ENCODE measurements around the gene CYP26B1. TPM values are rescaled to one million over a fixed set of nuclear protein-coding genes. Genes with fewer than 3 reads are reported as not detected.

CYP26B1 gene
- total and polyA plus RNA-seq, 4 donors: 3.6 to 9.8 (median 4.7) TPM

- H3K36me3 ChIP-seq (ENCODE audit: control insufficient read depth, insufficient read depth, low read length): peaks cover 3% of the 10 kb centered on the region
- H3K27ac ChIP-seq (ENCODE audit: low read depth, low read length): no peak overlapping the region
- peaks cover 23% of the 10 kb centered on the region for H3K4me1 ChIP-seq (ENCODE audit: control insufficient read depth, insufficient read depth, low read length)
- no peak overlapping the region for H3K4me3 ChIP-seq (ENCODE audit: low read depth, low read length)
- peaks cover 23% of the 10 kb centered on the region for H3K27me3 ChIP-seq (ENCODE audit: control insufficient read depth, insufficient read depth, low read length)
- no peak for DNase-seq (ENCODE audit: low read depth in 4 of 6, low spot score in 6 of 6)
- H3K9me3 ChIP-seq (ENCODE audit: control insufficient read depth, insufficient read depth, low read length): no peaks in the 10 kb centered on the region
- WGBS (ENCODE audit: insufficient coverage): 76% methylated on average over 6 of the region's 8 CpGs
Measured at GRCh38 chr2:72157871-72158771, 10.5 kb upstream of the CYP26B1 start.

- WGBS (ENCODE audit: insufficient coverage): 80% methylated on average over 2 of the region's 2 CpGs
- Histone ChIP-seq H3K36me3 (ENCODE audit: control insufficient read depth, insufficient read depth, low read length) (peaks cover 3% of the 10 kb centered on the region), H3K9me3 (ENCODE audit: control insufficient read depth, insufficient read depth, low read length) (no peaks in the 10 kb centered on the region), H3K27me3 (ENCODE audit: control insufficient read depth, insufficient read depth, low read length) (peaks cover 23% of the 10 kb centered on the region), H3K27ac (ENCODE audit: low read depth, low read length) (no peak overlapping the region), H3K4me1 (ENCODE audit: control insufficient read depth, insufficient read depth, low read length) (peaks cover 23% of the 10 kb centered on the region), H3K4me3 (ENCODE audit: low read depth, low read length) (no peak overlapping the region)
- DNase-seq (ENCODE audit: low read depth in 4 of 6, low spot score in 6 of 6): no peak
Measured at GRCh38 chr2:72156872-72157271, 9.2 kb upstream of the CYP26B1 start.

- peaks cover 28% of the 10 kb centered on the region for H3K27me3 ChIP-seq (ENCODE audit: control insufficient read depth, insufficient read depth, low read length)
- WGBS (ENCODE audit: insufficient coverage): 96% methylated on average over 5 of the region's 5 CpGs
- no peak for DNase-seq (ENCODE audit: low read depth in 4 of 6, low spot score in 6 of 6)
Measured at GRCh38 chr2:72155737-72156136, 8.1 kb upstream of the CYP26B1 start.

GRCh38 chr2:72155151-72155550 lies 7.5 kb upstream of the CYP26B1 start:
- Histone ChIP-seq H3K4me1 (ENCODE audit: control insufficient read depth, insufficient read depth, low read length) (peaks cover 28% of the 10 kb centered on the region), H3K27ac (ENCODE audit: low read depth, low read length) (no peak overlapping the region), H3K27me3 (ENCODE audit: control insufficient read depth, insufficient read depth, low read length) (peaks cover 32% of the 10 kb centered on the region), H3K4me3 (ENCODE audit: low read depth, low read length) (no peak overlapping the region), H3K9me3 (ENCODE audit: control insufficient read depth, insufficient read depth, low read length) (no peaks in the 10 kb centered on the region), H3K36me3 (ENCODE audit: control insufficient read depth, insufficient read depth, low read length) (peaks cover 3% of the 10 kb centered on the region)
- 69% methylated on average over 2 of the region's 3 CpGs for WGBS (ENCODE audit: insufficient coverage)
- DNase-seq (ENCODE audit: low read depth in 4 of 6, low spot score in 6 of 6): no peak

More at GRCh38 chr2:72155737-72156136, 8.1 kb upstream of the CYP26B1 start:
- Histone ChIP-seq H3K27ac (ENCODE audit: low read depth, low read length) (no peak overlapping the region), H3K4me1 (ENCODE audit: control insufficient read depth, insufficient read depth, low read length) (peaks cover 23% of the 10 kb centered on the region), H3K4me3 (ENCODE audit: low read depth, low read length) (no peak overlapping the region), H3K36me3 (ENCODE audit: control insufficient read depth, insufficient read depth, low read length) (peaks cover 3% of the 10 kb centered on the region), H3K9me3 (ENCODE audit: control insufficient read depth, insufficient read depth, low read length) (no peaks in the 10 kb centered on the region)

GRCh38 chr2:72154386-72154975 lies 6.8 kb upstream of the CYP26B1 start:
- Histone ChIP-seq H3K4me3 (ENCODE audit: low read depth, low read length) (no peak overlapping the region), H3K27me3 (ENCODE audit: control insufficient read depth, insufficient read depth, low read length) (peaks cover 39% of the 10 kb centered on the region), H3K36me3 (ENCODE audit: control insufficient read depth, insufficient read depth, low read length) (peaks cover 3% of the 10 kb centered on the region), H3K4me1 (ENCODE audit: control insufficient read depth, insufficient read depth, low read length) (peaks cover 32% of the 10 kb centered on the region), H3K27ac (ENCODE audit: low read depth, low read length) (no peak overlapping the region), H3K9me3 (ENCODE audit: control insufficient read depth, insufficient read depth, low read length) (no peaks in the 10 kb centered on the region)
- DNase-seq (ENCODE audit: low read depth in 4 of 6, low spot score in 6 of 6): no peak
- WGBS (ENCODE audit: insufficient coverage): 66% methylated on average over 9 of the region's 16 CpGs

GRCh38 chr2:72153924-72154323 lies 6.3 kb upstream of the CYP26B1 start:
- Histone ChIP-seq H3K27me3 (ENCODE audit: control insufficient read depth, insufficient read depth, low read length) (peaks cover 44% of the 10 kb centered on the region), H3K4me1 (ENCODE audit: control insufficient read depth, insufficient read depth, low read length) (peaks cover 32% of the 10 kb centered on the region), H3K4me3 (ENCODE audit: low read depth, low read length) (no peak overlapping the region), H3K36me3 (ENCODE audit: control insufficient read depth, insufficient read depth, low read length) (peaks cover 3% of the 10 kb centered on the region), H3K27ac (ENCODE audit: low read depth, low read length) (no peak overlapping the region), H3K9me3 (ENCODE audit: control insufficient read depth, insufficient read depth, low read length) (no peaks in the 10 kb centered on the region)
- no peak for DNase-seq (ENCODE audit: low read depth in 4 of 6, low spot score in 6 of 6)
- WGBS (ENCODE audit: insufficient coverage): 93% methylated on average over 2 of the region's 5 CpGs

GRCh38 chr2:72153026-72153791 lies 5.5 kb upstream of the CYP26B1 start:
- H3K4me3 ChIP-seq (ENCODE audit: low read depth, low read length): no peak overlapping the region
- DNase-seq (ENCODE audit: low read depth in 4 of 6, low spot score in 6 of 6): no peak
- no peaks in the 10 kb centered on the region for H3K9me3 ChIP-seq (ENCODE audit: control insufficient read depth, insufficient read depth, low read length)
- peaks cover 29% of the 10 kb centered on the region for H3K4me1 ChIP-seq (ENCODE audit: control insufficient read depth, insufficient read depth, low read length)
- peaks cover 3% of the 10 kb centered on the region for H3K36me3 ChIP-seq (ENCODE audit: control insufficient read depth, insufficient read depth, low read length)
- no peak overlapping the region for H3K27ac ChIP-seq (ENCODE audit: low read depth, low read length)
- WGBS (ENCODE audit: insufficient coverage): 81% methylated on average over 13 of the region's 18 CpGs
- peaks cover 48% of the 10 kb centered on the region for H3K27me3 ChIP-seq (ENCODE audit: control insufficient read depth, insufficient read depth, low read length)

- Histone ChIP-seq H3K27ac (ENCODE audit: low read depth, low read length) (no peak overlapping the region), H3K4me1 (ENCODE audit: control insufficient read depth, insufficient read depth, low read length) (peaks cover 45% of the 10 kb centered on the region), H3K4me3 (ENCODE audit: low read depth, low read length) (no peak overlapping the region), H3K9me3 (ENCODE audit: control insufficient read depth, insufficient read depth, low read length) (no peaks in the 10 kb centered on the region), H3K36me3 (ENCODE audit: control insufficient read depth, insufficient read depth, low read length) (peaks cover 3% of the 10 kb centered on the region), H3K27me3 (ENCODE audit: control insufficient read depth, insufficient read depth, low read length) (peaks cover 64% of the 10 kb centered on the region)
- WGBS (ENCODE audit: insufficient coverage): no CpG with 5 or more reads among the region's 2 CpGs
- peak in 1 of 6 donors; percentile 48 for DNase-seq (ENCODE audit: low read depth in 4 of 6, low spot score in 6 of 6)
Measured at GRCh38 chr2:72150861-72151356, 3.2 kb upstream of the CYP26B1 start.

- H3K27me3 ChIP-seq (ENCODE audit: control insufficient read depth, insufficient read depth, low read length): peaks cover 70% of the 10 kb centered on the region
- peaks cover 3% of the 10 kb centered on the region for H3K36me3 ChIP-seq (ENCODE audit: control insufficient read depth, insufficient read depth, low read length)
- DNase-seq (ENCODE audit: low read depth in 4 of 6, low spot score in 6 of 6): peak; percentile 77 to 96 (median 82)
- H3K4me3 ChIP-seq (ENCODE audit: low read depth, low read length): no peak overlapping the region
- H3K27ac ChIP-seq (ENCODE audit: low read depth, low read length): no peak overlapping the region
- H3K9me3 ChIP-seq (ENCODE audit: control insufficient read depth, insufficient read depth, low read length): no peaks in the 10 kb centered on the region
- H3K4me1 ChIP-seq (ENCODE audit: control insufficient read depth, insufficient read depth, low read length): peaks cover 51% of the 10 kb centered on the region
- WGBS (ENCODE audit: insufficient coverage): 3% methylated on average over 20 of the region's 28 CpGs
Measured at GRCh38 chr2:72150157-72150860, 2.6 kb upstream of the CYP26B1 start.

Measured in spinal cord (tissue), 10 donors.